ENCODE measurements around the gene TBC1D32. TPM values are rescaled to one million over a fixed set of nuclear protein-coding genes. Genes with fewer than 3 reads are reported as not detected.
"Not testable (repeated sequence)": the region's sequence is repeated elsewhere in the genome, so short reads cannot be mapped to it uniquely, and the experiment has no call there.

The TBC1D32 gene
- total RNA-seq, 2 donors from 2014 or later = 7.5 to 11.8 TPM

DNA sequence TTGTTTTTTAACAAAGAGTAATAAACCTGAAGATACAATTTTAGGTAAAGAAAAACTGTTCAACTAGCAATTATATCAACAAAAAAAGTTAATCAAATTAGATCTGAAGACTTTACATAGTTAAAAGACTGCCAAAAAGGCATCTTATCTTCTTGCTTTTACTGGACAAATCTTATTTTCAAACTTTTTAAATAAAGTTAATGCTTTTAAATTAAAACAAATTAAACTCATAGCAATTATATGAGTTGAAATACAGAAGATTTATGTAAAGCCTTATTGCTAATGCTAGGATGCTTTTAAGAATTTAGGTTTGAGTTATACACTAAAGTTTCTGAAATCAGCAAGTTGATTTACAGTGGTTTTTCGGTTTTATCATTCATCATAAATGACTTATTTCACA lies 227.3 kb downstream of the TBC1D32 start:
- Mint-ChIP-seq H3K27me3 (no peaks in the 10 kb centered on the region), H3K36me3 (peaks cover 8% of the 10 kb centered on the region), H3K27ac (no peak overlapping the region), H3K4me3 (no peak overlapping the region), H3K4me1 (ENCODE audit: low read depth in 2 of 2) (no peaks in the 10 kb centered on the region), H3K9me3 (no peaks in the 10 kb centered on the region)
- DNase-seq (ENCODE audit: low spot score) (no peak), ATAC-seq (no peak)

DNA sequence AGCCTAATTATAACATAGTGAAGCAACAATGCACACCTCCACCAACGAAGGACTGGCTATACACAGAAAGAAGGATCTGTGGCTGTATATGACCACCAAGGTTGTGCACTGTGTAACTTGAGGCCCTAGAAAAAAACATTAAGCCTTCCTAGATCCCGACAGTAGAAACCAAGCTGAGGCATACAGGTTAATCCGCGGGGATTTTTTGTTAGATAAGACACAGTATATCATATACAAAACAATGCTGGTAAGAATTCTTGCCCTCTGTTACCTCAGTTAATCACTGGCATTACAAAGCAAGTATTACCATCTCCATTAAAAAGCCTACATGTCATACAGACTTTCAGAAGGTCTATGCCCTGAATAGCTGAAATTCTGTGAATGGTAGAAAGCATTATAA lies 228.8 kb downstream of the TBC1D32 start:
- ATAC-seq (no peak), DNase-seq (ENCODE audit: low spot score) (no peak)
- Mint-ChIP-seq H3K4me1 (ENCODE audit: low read depth in 2 of 2) (no peaks in the 10 kb centered on the region), H3K9me3 (no peaks in the 10 kb centered on the region), H3K27ac (no peak overlapping the region), H3K36me3 (peaks cover 20% of the 10 kb centered on the region), H3K27me3 (no peaks in the 10 kb centered on the region), H3K4me3 (no peak overlapping the region)

- Mint-ChIP-seq H3K4me1 (ENCODE audit: low read depth in 2 of 2) (no peaks in the 10 kb centered on the region), H3K9me3 (peaks cover 4% of the 10 kb centered on the region), H3K4me3 (no peak overlapping the region), H3K27ac (no peak overlapping the region), H3K36me3 (peaks cover 6% of the 10 kb centered on the region), H3K27me3 (no peaks in the 10 kb centered on the region)
- ATAC-seq = no peak
- DNase-seq (ENCODE audit: low spot score) = no peak
Observed at GRCh38 chr6:121093928-121094327, 240.4 kb downstream of the TBC1D32 start.

DNA sequence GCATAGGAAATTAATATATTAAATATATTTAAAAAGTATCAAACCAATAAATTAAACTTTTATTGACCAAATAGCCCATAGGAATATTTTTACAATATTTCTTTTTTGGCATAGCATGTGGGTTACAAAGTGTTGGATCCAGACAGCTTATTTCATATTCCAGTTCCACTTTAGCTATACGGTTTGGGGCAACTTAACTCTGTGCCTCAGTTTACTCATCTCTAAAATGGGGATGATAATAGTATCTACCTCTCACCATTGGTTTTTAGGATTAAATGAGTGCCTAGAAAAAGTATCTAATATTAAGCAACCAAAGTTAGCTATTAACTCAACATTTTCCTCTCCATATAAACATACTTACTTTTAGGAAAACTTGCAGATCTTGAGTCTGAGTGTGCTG lies 243.8 kb downstream of the TBC1D32 start:
- no peak for DNase-seq (ENCODE audit: low spot score)
- no peak overlapping the region for H3K4me3 Mint-ChIP-seq
- H3K36me3 Mint-ChIP-seq = no peaks in the 10 kb centered on the region
- H3K27ac Mint-ChIP-seq = no peak overlapping the region
- H3K9me3 Mint-ChIP-seq = no peaks in the 10 kb centered on the region
- no peak for ATAC-seq
- H3K4me1 Mint-ChIP-seq (ENCODE audit: low read depth in 2 of 2) = no peaks in the 10 kb centered on the region
- no peaks in the 10 kb centered on the region for H3K27me3 Mint-ChIP-seq

- ATAC-seq (no peak), DNase-seq (ENCODE audit: low spot score) (no peak)
- no peaks in the 10 kb centered on the region for H3K9me3 Mint-ChIP-seq
- no peaks in the 10 kb centered on the region for H3K4me1 Mint-ChIP-seq (ENCODE audit: low read depth in 2 of 2)
- H3K4me3 Mint-ChIP-seq = no peak overlapping the region
- no peak overlapping the region for H3K27ac Mint-ChIP-seq
- H3K27me3 Mint-ChIP-seq = no peaks in the 10 kb centered on the region
- no peaks in the 10 kb centered on the region for H3K36me3 Mint-ChIP-seq
Observed at GRCh38 chr6:121086876-121087275, 247.4 kb downstream of the TBC1D32 start.

- ATAC-seq = no peak
- no peaks in the 10 kb centered on the region for H3K4me1 Mint-ChIP-seq (ENCODE audit: low read depth in 2 of 2)
- DNase-seq (ENCODE audit: low spot score) = no peak
- H3K27me3 Mint-ChIP-seq = no peaks in the 10 kb centered on the region
- no peaks in the 10 kb centered on the region for H3K36me3 Mint-ChIP-seq
- H3K27ac Mint-ChIP-seq = no peak overlapping the region
- H3K9me3 Mint-ChIP-seq = peaks cover 5% of the 10 kb centered on the region
- H3K4me3 Mint-ChIP-seq = no peak overlapping the region
Observed at GRCh38 chr6:121076119-121076518, 258.2 kb downstream of the TBC1D32 start.

DNA sequence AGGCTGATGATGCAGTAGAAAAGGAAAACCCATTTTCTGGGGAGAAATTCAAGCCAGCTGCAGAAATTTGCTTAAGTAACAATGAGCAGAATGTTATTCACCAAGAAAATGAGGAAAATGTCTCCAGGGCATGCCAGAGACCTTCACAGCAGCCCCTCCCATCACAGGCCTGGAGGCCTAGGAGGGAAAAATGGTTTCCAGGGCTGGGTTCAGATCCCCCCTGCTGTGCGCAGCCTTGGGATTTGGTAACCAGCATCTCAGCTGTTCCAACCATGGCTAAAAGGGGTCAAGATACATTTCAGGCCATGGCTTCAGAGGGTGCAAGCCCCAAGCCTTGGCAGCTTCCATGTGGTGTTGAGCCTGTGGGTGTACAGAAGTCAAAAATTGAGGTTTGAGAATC lies 265.5 kb downstream of the TBC1D32 start:
- H3K27ac Mint-ChIP-seq; DNase-seq (ENCODE audit: low spot score); H3K36me3 Mint-ChIP-seq: not testable (repeated sequence)

GRCh38 chr6:121067381-121067780 lies 266.9 kb downstream of the TBC1D32 start:
- ATAC-seq = no peak
- Mint-ChIP-seq H3K36me3 (peaks cover 16% of the 10 kb centered on the region), H3K27ac (no peak overlapping the region), H3K4me1 (ENCODE audit: low read depth in 2 of 2) (no peaks in the 10 kb centered on the region), H3K9me3 (peaks cover 11% of the 10 kb centered on the region), H3K4me3 (no peak overlapping the region), H3K27me3 (no peaks in the 10 kb centered on the region)
- no peak for DNase-seq (ENCODE audit: low spot score)

More for the DNA sequence above, 265.5 kb downstream of the TBC1D32 start:
- H3K4me3 Mint-ChIP-seq; ATAC-seq; H3K27me3 Mint-ChIP-seq; H3K9me3 Mint-ChIP-seq; H3K4me1 Mint-ChIP-seq (ENCODE audit: low read depth in 2 of 2): not testable (repeated sequence)

DNA sequence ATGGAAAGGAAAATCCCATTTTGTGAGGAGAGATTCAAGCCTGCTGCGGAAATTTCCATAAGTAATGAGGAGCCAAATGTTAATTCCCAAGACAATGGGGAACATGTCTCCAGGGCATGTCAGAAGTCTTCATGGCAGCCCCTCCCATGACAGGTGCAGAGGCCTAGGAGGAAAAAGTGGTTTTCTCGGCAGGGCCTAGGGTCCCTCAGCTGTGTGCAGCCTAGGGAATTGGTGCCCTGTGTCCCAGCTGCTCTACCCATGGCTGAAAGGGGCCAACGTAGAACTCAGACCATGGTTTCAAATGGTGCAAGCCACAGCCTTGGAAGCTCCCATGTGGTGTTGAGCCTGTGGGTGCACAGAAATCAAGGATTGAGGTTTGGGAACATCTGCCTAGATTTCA lies 269.9 kb downstream of the TBC1D32 start:
- no peak for ATAC-seq
- Mint-ChIP-seq H3K27ac (no peak overlapping the region), H3K36me3 (peaks cover 17% of the 10 kb centered on the region), H3K4me1 (ENCODE audit: low read depth in 2 of 2) (no peaks in the 10 kb centered on the region), H3K27me3 (no peaks in the 10 kb centered on the region), H3K9me3 (peaks cover 11% of the 10 kb centered on the region), H3K4me3 (no peak overlapping the region)
- no peak for DNase-seq (ENCODE audit: low spot score)

DNA sequence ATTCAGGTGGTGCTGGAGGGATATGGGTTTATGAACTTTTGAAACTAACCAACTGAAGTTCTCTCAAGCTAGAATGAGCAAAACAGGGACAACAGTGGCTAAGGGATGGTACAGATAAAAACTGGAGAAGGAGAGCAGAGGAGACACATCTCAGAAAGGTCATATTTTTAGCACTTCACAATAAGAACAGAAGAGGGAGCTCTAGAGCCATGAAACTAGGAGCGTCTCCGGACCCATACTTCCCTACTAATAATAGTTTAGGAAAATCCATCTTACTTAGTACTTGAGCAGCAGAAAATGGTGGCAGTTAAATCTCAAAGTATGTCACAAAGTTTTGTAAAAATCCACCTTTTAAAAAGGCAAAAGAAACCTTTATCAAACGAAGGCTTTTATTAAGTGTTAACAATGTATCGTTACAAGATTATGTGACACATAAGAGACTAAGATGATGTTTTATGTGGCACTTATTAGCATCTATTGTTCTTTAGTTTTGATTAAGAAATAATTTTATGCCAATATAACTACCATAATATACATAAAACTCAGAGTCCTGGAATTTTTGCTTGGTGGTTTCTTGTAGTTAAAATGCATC lies 278.6 kb downstream of the TBC1D32 start:
- no peak for ATAC-seq
- no peak for DNase-seq (ENCODE audit: low spot score)
- H3K27me3 Mint-ChIP-seq = no peaks in the 10 kb centered on the region
- no peaks in the 10 kb centered on the region for H3K9me3 Mint-ChIP-seq
- no peaks in the 10 kb centered on the region for H3K4me1 Mint-ChIP-seq (ENCODE audit: low read depth in 2 of 2)
- H3K4me3 Mint-ChIP-seq = no peak overlapping the region
- no peak overlapping the region for H3K27ac Mint-ChIP-seq
- H3K36me3 Mint-ChIP-seq = no peaks in the 10 kb centered on the region

DNA sequence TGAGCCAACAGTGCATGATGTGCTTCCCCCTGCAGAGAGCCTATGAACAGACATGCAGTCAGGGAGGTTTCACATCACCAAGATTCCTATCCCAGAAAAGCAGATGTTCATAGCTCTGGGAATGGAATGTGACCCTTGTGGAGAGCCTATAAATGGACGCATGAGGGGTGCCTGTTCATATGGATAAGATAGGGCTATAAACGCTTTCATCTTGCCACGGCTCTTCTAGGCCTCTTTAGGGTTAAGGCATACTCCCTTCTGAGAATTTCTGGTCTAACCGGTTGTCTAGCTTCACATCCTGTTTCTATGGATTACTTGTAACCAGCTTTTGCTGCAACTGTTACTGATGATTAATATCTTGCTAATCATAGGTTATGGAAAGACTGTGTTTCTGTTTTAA lies 285.7 kb downstream of the TBC1D32 start:
- not testable (repeated sequence) for H3K4me1 Mint-ChIP-seq (ENCODE audit: low read depth in 2 of 2); DNase-seq (ENCODE audit: low spot score); H3K27me3 Mint-ChIP-seq; H3K9me3 Mint-ChIP-seq; H3K36me3 Mint-ChIP-seq; H3K4me3 Mint-ChIP-seq; ATAC-seq; H3K27ac Mint-ChIP-seq

GRCh38 chr6:121044905-121045304 lies 289.4 kb downstream of the TBC1D32 start:
- not testable (repeated sequence) for H3K27me3 Mint-ChIP-seq; ATAC-seq; H3K4me1 Mint-ChIP-seq (ENCODE audit: low read depth in 2 of 2); H3K9me3 Mint-ChIP-seq; H3K4me3 Mint-ChIP-seq; DNase-seq (ENCODE audit: low spot score); H3K36me3 Mint-ChIP-seq; H3K27ac Mint-ChIP-seq

DNA sequence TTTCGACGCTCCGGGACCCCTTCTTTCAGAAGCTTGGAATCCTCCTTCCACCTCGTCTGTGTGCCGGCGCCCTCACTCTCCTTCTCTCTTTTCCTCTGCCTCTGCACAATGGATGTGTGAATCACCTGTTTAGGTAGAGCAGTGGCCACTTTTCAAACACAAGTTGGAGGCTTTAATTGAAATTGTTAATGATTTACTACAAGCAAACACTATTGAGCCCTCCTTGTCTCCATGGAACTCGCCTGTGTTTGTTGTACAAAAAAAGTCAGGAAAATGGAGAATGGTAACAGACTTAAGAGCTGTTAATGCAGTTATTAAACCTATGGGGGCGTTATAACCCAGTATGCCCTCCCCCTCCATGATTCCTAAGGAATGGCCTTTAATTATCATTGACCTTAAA lies 290.6 kb downstream of the TBC1D32 start:
- H3K27me3 Mint-ChIP-seq, ATAC-seq: not testable (repeated sequence)

DNA sequence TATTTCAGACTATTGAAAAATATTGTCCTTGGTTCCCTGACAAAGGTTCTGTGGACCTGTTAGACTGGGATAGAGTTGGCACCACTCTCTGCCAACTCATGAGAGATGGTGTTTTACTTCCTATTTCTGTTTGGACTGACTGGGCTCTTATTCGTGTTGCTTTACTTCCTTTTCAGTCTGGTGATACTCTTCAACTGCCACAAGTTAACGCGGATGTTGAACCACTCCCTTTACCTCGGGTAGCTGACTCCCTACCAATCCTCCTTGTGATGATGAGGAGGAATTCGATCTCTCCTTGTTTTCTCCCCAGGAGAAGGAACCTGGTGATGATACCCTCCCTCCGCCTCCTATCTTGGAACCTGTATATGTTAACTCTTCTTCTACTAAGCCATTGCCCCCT lies 291.1 kb downstream of the TBC1D32 start:
- not testable (repeated sequence) for H3K4me1 Mint-ChIP-seq (ENCODE audit: low read depth in 2 of 2); H3K4me3 Mint-ChIP-seq; H3K27me3 Mint-ChIP-seq; H3K36me3 Mint-ChIP-seq; ATAC-seq; DNase-seq (ENCODE audit: low spot score); H3K9me3 Mint-ChIP-seq; H3K27ac Mint-ChIP-seq

More for the DNA sequence above, 290.6 kb downstream of the TBC1D32 start:
- H3K27ac Mint-ChIP-seq; DNase-seq (ENCODE audit: low spot score); H3K4me1 Mint-ChIP-seq (ENCODE audit: low read depth in 2 of 2); H3K36me3 Mint-ChIP-seq; H3K9me3 Mint-ChIP-seq; H3K4me3 Mint-ChIP-seq: not testable (repeated sequence)

DNA sequence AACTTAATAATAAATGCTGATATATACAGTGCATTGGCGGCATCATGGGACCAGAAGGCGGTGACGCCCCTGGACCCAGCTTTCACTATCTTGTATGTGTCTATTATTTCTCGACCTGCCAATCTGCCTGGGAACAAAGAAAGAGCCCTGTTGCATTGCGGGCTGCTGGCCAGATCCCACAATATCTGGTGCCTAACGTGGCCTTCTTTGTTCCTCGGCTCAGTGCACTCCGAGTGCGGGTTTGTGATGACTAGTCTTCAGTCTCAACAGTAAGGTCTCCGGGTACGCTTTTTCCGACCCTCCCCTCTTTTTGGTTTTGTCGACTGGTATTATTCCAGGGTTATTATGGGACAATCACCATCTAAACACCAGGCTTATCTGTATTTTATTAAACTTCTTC lies 291.5 kb downstream of the TBC1D32 start:
- no peak overlapping the region for H3K4me3 Mint-ChIP-seq
- no peaks in the 10 kb centered on the region for H3K36me3 Mint-ChIP-seq
- ATAC-seq (no peak), DNase-seq (ENCODE audit: low spot score) (no peak)
- H3K9me3 Mint-ChIP-seq = peaks cover 9% of the 10 kb centered on the region
- peaks cover 0 to 6% of the 10 kb centered on the region in 2 donors for H3K27me3 Mint-ChIP-seq
- H3K27ac Mint-ChIP-seq = no peak overlapping the region
- no peaks in the 10 kb centered on the region for H3K4me1 Mint-ChIP-seq (ENCODE audit: low read depth in 2 of 2)
